ENCODE measurements around the gene TYW5. TPM values are rescaled to one million over a fixed set of nuclear protein-coding genes. Genes with fewer than 3 reads are reported as not detected.

The TYW5 gene
- total RNA-seq, 1 donor, result 12.1 TPM

DNA sequence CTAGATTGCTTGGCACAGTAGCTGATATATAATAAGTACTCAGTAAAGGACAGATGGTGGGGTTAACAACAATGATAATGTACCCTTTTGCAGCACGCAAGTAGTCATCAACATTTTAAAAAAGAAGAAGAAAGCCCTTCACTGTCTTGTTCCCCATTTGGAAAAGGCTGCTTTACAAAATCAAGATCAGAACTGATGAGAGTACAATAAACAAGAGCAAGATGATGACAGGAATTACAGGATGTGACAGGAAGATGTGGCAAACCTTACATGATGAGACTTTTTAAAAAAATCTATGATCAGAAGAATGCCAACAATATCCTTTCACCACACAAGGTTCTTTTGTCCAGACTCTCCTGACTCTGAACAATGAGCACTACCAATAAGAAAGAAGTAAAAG, 9.1 kb downstream of the TYW5 start:
- TF ChIP-seq, protein P1, sequence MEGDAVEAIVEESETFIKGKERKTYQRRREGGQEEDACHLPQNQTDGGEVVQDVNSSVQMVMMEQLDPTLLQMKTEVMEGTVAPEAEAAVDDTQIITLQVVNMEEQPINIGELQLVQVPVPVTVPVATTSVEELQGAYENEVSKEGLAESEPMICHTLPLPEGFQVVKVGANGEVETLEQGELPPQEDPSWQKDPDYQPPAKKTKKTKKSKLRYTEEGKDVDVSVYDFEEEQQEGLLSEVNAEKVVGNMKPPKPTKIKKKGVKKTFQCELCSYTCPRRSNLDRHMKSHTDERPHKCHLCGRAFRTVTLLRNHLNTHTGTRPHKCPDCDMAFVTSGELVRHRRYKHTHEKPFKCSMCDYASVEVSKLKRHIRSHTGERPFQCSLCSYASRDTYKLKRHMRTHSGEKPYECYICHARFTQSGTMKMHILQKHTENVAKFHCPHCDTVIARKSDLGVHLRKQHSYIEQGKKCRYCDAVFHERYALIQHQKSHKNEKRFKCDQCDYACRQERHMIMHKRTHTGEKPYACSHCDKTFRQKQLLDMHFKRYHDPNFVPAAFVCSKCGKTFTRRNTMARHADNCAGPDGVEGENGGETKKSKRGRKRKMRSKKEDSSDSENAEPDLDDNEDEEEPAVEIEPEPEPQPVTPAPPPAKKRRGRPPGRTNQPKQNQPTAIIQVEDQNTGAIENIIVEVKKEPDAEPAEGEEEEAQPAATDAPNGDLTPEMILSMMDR (IDR thresholded peaks at IDR 0.05; ENCODE audit: insufficient read depth, low read depth, low read length), result no peak
- no peak for DNase-seq (ENCODE audit: low read depth)
- no peak overlapping the region for H3K4me3 ChIP-seq (ENCODE audit: low read depth, low read length)

DNA sequence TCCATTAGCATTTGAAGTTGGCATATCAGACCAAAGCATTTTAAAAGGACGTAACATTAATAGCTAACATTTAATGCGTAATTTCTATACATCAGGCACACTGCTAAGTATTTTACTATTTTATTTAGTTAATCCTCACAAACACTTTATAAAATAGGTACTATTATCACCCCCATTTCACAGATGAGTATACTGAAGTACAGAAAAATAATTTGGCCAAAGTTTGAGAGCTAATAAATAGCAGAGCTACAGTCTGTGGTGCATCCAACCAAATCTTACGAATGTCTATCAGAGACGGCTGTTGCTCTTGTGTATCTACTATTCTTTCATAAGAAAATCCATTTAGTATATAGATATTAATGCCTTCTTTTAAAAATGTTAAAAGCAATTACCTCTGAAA, 11.9 kb downstream of the TYW5 start:
- TF ChIP-seq, protein P1 (IDR thresholded peaks at IDR 0.05; ENCODE audit: insufficient read depth, low read depth, low read length), result no peak
- H3K4me3 ChIP-seq (ENCODE audit: low read depth, low read length), result no peak overlapping the region
- no peak for DNase-seq (ENCODE audit: low read depth)

DNA sequence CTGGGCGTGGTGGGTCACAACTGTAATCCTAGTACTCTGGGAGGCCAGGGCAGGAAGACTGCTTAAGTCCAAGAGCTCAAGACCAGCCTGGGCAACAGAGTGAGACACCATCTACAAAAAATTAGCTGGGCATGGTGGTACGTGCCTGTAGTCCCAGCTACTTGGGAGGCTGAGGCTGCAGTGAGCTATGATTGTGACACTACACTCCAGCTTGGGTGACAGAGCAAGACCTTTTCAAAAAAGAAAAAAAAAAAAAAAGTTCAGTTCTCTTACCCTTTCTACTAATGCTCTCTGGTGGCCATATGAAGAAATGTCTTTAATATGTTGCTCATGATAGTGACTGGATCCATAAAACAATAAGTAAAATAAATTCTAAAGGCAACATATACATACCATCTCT, 14.9 kb downstream of the TYW5 start:
- TF ChIP-seq, protein P1 (IDR thresholded peaks at IDR 0.05; ENCODE audit: insufficient read depth, low read depth, low read length), result peak; percentile 31
- H3K4me3 ChIP-seq (ENCODE audit: low read depth, low read length), result no peak overlapping the region
- peak; percentile 43 for DNase-seq (ENCODE audit: low read depth)

DNA sequence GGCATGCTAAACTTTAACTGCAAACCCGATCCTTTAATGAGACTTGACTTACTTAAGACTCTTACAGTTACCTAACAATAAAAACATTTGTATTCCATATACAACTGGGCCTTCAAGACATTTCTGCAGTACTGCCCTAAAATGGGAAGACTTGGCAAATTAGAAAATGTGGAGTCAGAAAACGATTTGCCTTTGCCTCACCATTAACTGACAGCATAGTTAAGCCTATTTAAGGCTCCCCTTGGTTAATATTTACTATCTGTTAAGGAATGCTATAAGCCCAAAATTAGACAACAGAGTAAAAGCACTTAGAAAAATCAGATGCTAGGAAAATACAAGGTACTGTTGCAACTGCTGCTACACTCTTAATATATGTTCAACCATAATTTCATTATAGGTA, 18.7 kb downstream of the TYW5 start:
- no peak overlapping the region for H3K4me3 ChIP-seq (ENCODE audit: low read depth, low read length)
- no peak for DNase-seq (ENCODE audit: low read depth)
- TF ChIP-seq, protein P1 (IDR thresholded peaks at IDR 0.05; ENCODE audit: insufficient read depth, low read depth, low read length), result no peak

DNA sequence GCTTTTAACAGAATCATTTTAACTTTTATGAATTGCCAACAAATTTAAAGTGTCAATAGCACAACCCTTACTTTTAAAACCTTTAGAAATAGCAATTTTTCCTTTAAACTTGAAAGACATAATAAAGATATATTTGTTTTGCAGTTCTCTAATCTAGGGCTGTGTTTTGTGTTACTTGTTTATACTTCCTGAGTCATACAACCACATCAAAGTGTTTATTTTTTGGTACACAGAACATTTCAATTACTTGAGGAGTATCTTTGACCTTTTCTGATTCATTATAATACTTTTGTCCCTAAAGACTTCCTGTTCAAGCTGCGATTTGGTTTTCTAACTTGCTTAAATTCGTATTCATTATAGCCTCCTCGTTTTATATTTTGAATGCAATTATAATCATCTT, 21.8 kb downstream of the TYW5 start:
- DNase-seq (ENCODE audit: low read depth), result peak; percentile 51
- TF ChIP-seq, protein P1 (IDR thresholded peaks at IDR 0.05; ENCODE audit: insufficient read depth, low read depth, low read length), result no peak
- H3K4me3 ChIP-seq (ENCODE audit: low read depth, low read length), result no peak overlapping the region

DNA sequence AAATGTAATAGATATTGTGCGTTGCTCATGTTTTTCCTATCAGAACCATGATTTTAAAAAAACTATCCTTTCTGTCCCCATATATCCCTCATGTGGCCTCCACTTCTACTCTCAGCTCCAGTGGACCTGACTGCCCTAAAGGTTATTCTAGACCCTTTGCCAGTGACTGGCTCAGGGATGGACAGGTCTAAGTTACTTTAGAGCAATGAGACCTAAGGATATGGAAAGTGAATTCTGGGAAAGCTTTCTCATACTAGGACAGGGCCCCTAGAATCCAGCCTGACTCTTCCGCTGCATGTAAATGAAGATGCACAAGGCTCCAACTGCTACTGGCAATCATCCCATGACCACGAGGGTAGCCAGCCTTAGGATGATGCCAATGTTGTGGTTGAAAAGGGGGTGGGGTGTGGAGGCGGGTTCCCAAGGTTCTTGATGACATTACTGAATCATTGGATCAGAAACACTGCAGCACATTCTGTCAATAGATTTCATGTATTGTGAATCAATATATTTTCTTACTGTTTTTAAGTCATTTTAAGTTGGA, 22.9 kb downstream of the TYW5 start:
- TF ChIP-seq, protein P1 (IDR thresholded peaks at IDR 0.05; ENCODE audit: insufficient read depth, low read depth, low read length), result no peak
- no peak for DNase-seq (ENCODE audit: low read depth)
- H3K4me3 ChIP-seq (ENCODE audit: low read depth, low read length), result no peak overlapping the region

DNA sequence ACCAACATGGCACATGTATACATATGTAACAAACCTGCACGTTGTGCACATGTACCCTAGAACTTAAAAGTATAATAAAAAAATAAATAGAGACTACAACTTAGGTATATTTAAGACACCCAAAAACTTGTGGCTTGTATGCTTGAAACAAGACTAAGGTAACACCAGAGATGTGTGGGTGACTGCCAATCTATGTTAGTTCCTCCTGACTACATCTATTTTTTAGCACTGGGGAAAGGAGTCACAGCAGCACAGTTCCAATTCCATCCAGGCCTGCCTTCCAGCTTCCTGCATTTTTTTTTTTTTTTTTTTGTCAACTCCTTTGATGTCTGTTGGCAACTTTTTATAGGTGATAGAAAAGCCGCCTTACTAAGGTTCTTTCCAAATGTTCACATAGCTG, 26.0 kb downstream of the TYW5 start:
- H3K4me3 ChIP-seq (ENCODE audit: low read depth, low read length), result no peak overlapping the region
- no peak for DNase-seq (ENCODE audit: low read depth)
- TF ChIP-seq, protein P1 (IDR thresholded peaks at IDR 0.05; ENCODE audit: insufficient read depth, low read depth, low read length), result no peak

All from fibroblast of villous mesenchyme (primary cell).